GM23338 (cell line): ENCODE data around the gene MDGA2.

Experiments
- CREB1 ChIP-seq: fragments of 250-450 bp; sonication (Bioruptor Pico); IDR thresholded peaks from 2 replicates; pipeline ENCODE4 v1.5.0; 2020; ENCODE audit warnings: low read depth, mild to moderate bottlenecking, moderate library complexity
- EZH2 ChIP-seq: fragments of 200-600 bp; sonication (generic); IDR thresholded peaks from one replicate; pipeline ENCODE4 v1.8.0; 2017; ENCODE audit warnings: antibody characterized with exemption, mild to moderate bottlenecking, low read depth; ENCODE audit not compliant: unreplicated experiment
- TF ChIP-seq, protein P1 (sequence below), 2 experiments: fragments of 200-600 bp in 1 of 2; sonication (generic) in 1 of 2; conservative IDR thresholded peaks; 2 replicates each; pipeline versions ENCODE4 v1.5.1 to v1.6.1; 2016 to 2017; ENCODE audit warnings: antibody characterized with exemption in 2 of 2, low read depth in 2 of 2, mild to moderate bottlenecking in 2 of 2, moderate library complexity in 1 of 2

DNA sequence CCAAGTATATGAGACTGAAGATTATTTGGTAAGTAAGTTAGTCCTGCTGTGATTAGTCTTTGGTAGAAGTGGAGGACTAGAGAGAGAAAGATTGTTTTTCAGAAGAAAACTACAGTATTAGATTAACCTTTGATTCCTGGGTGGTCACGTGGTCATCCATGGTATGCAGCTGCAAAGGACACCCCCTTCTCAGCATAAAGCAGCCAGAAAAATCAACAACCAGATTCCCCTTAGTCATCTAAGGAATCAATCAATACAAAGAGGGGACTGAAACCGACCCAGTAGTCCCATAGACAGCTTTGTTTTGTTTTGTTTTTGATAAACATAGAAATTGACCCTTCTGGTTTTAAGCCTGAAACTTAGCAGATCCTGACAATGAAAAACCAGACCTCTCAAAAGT, 30.3 kb upstream of the MDGA2 start:
- TF ChIP-seq, protein P1, sequence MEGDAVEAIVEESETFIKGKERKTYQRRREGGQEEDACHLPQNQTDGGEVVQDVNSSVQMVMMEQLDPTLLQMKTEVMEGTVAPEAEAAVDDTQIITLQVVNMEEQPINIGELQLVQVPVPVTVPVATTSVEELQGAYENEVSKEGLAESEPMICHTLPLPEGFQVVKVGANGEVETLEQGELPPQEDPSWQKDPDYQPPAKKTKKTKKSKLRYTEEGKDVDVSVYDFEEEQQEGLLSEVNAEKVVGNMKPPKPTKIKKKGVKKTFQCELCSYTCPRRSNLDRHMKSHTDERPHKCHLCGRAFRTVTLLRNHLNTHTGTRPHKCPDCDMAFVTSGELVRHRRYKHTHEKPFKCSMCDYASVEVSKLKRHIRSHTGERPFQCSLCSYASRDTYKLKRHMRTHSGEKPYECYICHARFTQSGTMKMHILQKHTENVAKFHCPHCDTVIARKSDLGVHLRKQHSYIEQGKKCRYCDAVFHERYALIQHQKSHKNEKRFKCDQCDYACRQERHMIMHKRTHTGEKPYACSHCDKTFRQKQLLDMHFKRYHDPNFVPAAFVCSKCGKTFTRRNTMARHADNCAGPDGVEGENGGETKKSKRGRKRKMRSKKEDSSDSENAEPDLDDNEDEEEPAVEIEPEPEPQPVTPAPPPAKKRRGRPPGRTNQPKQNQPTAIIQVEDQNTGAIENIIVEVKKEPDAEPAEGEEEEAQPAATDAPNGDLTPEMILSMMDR (conservative IDR thresholded peaks at IDR 0.05; ENCODE audit: low read depth in 2 of 2) = no peak
- TF ChIP-seq CREB1 (CRISPR knock-in tag) = no peak
- TF ChIP-seq EZH2 = no peak
